Osteoblast (primary cell): Measurements from ENCODE around the gene STX16. TPM values are rescaled to one million over a fixed set of nuclear protein-coding genes. Genes with fewer than 3 reads are reported as not detected.

Source experiments
- DNase-seq: peaks from one replicate; pipeline ENCODE4 v3.0.0; 2011; ENCODE audit warnings: low spot score, mixed read lengths; ENCODE audit not compliant: insufficient read length; ENCODE audit errors: missing footprints
- H2AFZ ChIP-seq: 2 replicates; pipeline ENCODE4 v1.6.0; 2011; ENCODE audit warnings: mild to moderate bottlenecking, low read length
- H3K27ac ChIP-seq: 2 replicates; pipeline ENCODE4 v1.5.1; 2011; ENCODE audit warnings: mild to moderate bottlenecking, low read depth, low read length, moderate library complexity
- H3K27me3 ChIP-seq: 2 replicates; pipeline ENCODE4 v1.6.0; 2012; ENCODE audit warnings: mild to moderate bottlenecking, control low read depth, inconsistent platforms, low read length, moderate library complexity; ENCODE audit not compliant: insufficient read depth
- H3K36me3 ChIP-seq: 2 replicates; pipeline ENCODE4 v1.5.1; 2011; ENCODE audit warnings: mild to moderate bottlenecking, low read length, control low read depth, moderate library complexity; ENCODE audit not compliant: insufficient read depth
- H3K4me1 ChIP-seq: 2 replicates; pipeline ENCODE4 v1.5.1; 2011; ENCODE audit warnings: mild to moderate bottlenecking, low read length, control low read depth, moderate library complexity; ENCODE audit not compliant: insufficient read depth
- H3K4me2 ChIP-seq: 2 replicates; pipeline ENCODE4 v1.6.0; 2011; ENCODE audit warnings: mild to moderate bottlenecking, low read length; ENCODE audit not compliant: insufficient read depth
- H3K4me3 ChIP-seq: fragments of 200-600 bp; sonication (generic); 3 replicates; pipeline ENCODE4 v1.5.1; 2012; ENCODE audit warnings: mild to moderate bottlenecking, low read length, inconsistent platforms; ENCODE audit not compliant: insufficient read depth
- H3K79me2 ChIP-seq: 2 replicates; pipeline ENCODE4 v1.6.0; 2012; ENCODE audit warnings: mild to moderate bottlenecking, low read length, control low read depth, inconsistent platforms; ENCODE audit not compliant: insufficient read depth
- H3K9me3 ChIP-seq: 2 replicates; pipeline ENCODE4 v1.5.1; 2011; ENCODE audit warnings: low read depth, low read length, control low read depth
- H4K20me1 ChIP-seq: 2 replicates; pipeline ENCODE4 v1.6.0; 2012; ENCODE audit warnings: mild to moderate bottlenecking, low read length, control low read depth; ENCODE audit not compliant: insufficient read depth
- CTCF ChIP-seq: IDR thresholded peaks from 2 replicates; pipeline ENCODE4 v1.5.1; 2011; ENCODE audit warnings: mild to moderate bottlenecking, low read depth, low read length, moderate library complexity; ENCODE audit errors: extremely low read depth
- total RNA-seq: library from RNA; depleted of rRNA; stranded (reverse); fragments of >200 nt; gene quantifications from 2 replicates; pipeline ENCODE4 v1.2.3, GENCODE V29; 2012

Gene STX16
- total RNA-seq, 1 donor: 28.6 TPM

- H3K27me3 ChIP-seq: no peaks in the 10 kb centered on the region
- peaks cover 18% of the 10 kb centered on the region for H3K79me2 ChIP-seq
- DNase-seq: peak; percentile 100
- no peak for TF ChIP-seq CTCF
- H3K4me3 ChIP-seq: peak within 1 kb of the TSS; percentile 70
- peaks cover 23% of the 10 kb centered on the region for H3K4me1 ChIP-seq
- H2AFZ ChIP-seq: peak within 1 kb of the TSS; percentile 77
- H3K4me2 ChIP-seq: peak within 1 kb of the TSS; percentile 82
- H4K20me1 ChIP-seq: no peaks in the 10 kb centered on the region
- peak within 1 kb of the TSS; percentile 68 for H3K27ac ChIP-seq
- no peaks in the 10 kb centered on the region for H3K9me3 ChIP-seq
- peaks cover 14% of the 10 kb centered on the region for H3K36me3 ChIP-seq
Observed at GRCh38 chr20:58692579-58693225, 41.6 kb downstream of the STX16 start, which contains the start of gene NPEPL1. TSS of gene NPEPL1 (plus strand) at chr20:58692800. CDS start at chr20:58692901, 101 bp downstream.

- Histone ChIP-seq H3K36me3 (peaks cover 14% of the 10 kb centered on the region), H3K4me2 (peak overlapping the region; percentile 82), H3K9me3 (no peaks in the 10 kb centered on the region), H3K27ac (no peak overlapping the region), H4K20me1 (no peaks in the 10 kb centered on the region), H3K79me2 (peaks cover 18% of the 10 kb centered on the region), H3K4me3 (peak overlapping the region; percentile 70), H3K27me3 (no peaks in the 10 kb centered on the region), H2AFZ (peak overlapping the region; percentile 74), H3K4me1 (peaks cover 23% of the 10 kb centered on the region)
- peak; percentile 85 for DNase-seq
- TF ChIP-seq CTCF: no peak
Observed at GRCh38 chr20:58693226-58694006, 42.3 kb downstream of the STX16 start.

GRCh38 chr20:58694241-58695083 is 43.4 kb downstream of the STX16 start:
- H3K9me3 ChIP-seq: no peaks in the 10 kb centered on the region
- TF ChIP-seq CTCF: no peak
- no peaks in the 10 kb centered on the region for H3K27me3 ChIP-seq
- no peak overlapping the region for H3K27ac ChIP-seq
- peak overlapping the region; percentile 82 for H3K4me2 ChIP-seq
- peaks cover 21% of the 10 kb centered on the region for H3K36me3 ChIP-seq
- H3K4me3 ChIP-seq: no peak overlapping the region
- no peaks in the 10 kb centered on the region for H4K20me1 ChIP-seq
- DNase-seq: peak; percentile 68
- peaks cover 23% of the 10 kb centered on the region for H3K4me1 ChIP-seq
- peaks cover 18% of the 10 kb centered on the region for H3K79me2 ChIP-seq
- no peak overlapping the region for H2AFZ ChIP-seq
